IPS-11a (cell line): ENCODE results near the gene VPS26C.

Experiments used
- H3K4me3 ChIP-seq: one replicate; pipeline ENCODE4 v1.5.1; 2013; ENCODE audit warnings: low read depth, low read length, control low read depth

VPS26C gene

DNA sequence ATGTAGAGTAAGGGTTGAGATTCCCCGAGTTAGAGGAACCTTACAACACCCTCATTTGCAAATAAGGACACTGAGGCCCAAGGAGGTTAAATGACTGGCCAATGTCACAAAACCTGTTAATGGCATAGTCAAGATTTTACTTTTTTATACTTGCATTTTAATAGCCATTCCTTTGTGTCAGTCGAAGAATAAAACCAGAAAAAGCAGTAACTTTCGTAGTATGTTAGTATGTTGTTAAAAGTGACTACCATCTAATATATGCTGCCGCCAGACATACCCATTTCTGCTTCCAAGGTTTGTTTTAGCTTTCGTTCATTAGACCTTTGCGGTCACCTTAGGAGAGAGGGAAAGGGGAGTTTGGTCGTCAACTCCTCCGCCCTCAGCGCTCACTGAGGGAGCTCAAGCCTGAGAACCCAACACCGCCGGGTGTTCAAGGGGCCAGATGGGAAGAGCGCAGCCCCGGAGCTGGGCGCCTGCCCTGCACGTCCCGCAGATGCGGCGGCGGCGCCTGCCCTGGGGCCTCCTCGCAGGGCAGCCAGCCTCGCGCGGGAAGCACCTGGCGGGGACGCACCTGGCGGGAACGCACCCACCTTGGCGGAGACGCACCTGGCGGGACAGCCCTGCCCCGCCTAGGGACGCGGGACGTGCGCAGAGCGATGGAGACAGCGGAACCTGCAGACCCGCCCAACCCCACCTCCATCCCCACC, 466 bp downstream of the VPS26C start:
- H3K4me3 ChIP-seq = peak overlapping the region; percentile 65

DNA sequence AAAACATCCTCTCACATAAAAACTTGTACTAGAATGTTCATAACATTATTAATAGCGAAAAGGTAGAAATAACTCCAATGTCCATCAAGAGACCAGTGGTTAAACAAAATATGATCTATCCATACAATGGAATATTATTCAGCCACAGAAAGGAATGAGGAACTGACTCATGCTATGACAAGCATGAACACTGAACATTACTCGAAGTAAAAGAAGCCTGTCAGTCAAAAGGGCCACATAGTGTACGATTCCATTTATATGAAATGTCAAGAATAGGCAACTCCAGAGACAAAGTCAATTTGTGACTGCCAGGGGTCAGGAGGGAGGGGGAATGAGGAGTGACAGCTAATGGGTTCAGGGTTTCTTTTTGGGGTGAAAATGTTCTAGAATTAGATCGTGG, 2.3 kb downstream of the VPS26C start:
- no peak overlapping the region for H3K4me3 ChIP-seq

DNA sequence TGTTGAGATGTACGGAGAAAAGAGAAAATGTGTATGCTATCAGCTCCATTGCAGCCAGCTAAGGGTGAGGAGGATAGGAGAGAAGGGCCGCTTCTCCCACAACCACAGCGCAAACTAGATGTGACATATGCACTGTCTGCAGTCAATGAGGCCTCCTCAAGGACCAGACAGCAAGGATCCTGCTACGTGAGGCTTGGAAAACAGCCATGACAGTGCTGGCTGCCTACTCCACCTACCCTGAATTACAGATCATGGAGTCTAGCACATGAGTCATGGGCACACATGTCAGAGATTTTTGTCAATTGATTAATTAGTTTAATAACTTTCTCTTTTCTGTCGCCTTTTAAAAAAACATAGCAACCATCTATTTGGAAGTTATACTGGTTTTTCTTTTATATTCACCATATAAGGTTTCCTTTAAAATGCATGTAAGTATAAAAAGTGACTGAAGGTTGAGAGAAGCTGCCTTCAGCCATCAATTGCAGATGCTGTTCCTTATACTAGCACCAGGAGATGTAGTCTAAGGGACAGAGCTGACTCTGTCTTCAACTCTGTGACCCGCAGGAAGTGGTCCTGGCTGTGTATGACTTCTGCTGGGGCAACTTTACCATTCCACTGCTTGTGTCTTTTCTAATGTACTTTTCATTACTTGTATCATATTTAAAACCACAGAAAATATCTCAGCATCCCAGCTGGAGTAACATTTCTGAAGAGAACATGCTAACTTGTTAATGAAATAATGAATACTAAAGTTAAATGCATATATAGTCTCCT, 3.1 kb downstream of the VPS26C start:
- H3K4me3 ChIP-seq = no peak overlapping the region

DNA sequence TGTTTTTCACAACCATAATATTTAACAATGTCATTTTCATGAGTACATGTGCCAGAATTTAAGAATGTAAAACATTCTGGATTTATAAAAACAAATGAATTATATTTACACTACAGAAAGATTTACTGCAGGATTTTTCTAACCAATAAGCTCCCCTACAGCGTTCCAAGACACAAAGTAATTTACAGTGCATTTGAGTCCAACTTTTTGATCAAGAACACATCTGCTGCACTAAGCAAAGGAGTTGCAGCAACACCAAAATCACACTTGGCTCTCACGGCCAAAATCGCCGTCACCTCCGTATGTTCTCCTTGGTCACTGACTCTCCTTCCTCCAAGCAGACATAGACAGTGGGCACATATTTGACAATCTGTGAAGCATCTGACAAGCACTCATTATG, 7.7 kb downstream of the VPS26C start:
- H3K4me3 ChIP-seq = no peak overlapping the region

DNA sequence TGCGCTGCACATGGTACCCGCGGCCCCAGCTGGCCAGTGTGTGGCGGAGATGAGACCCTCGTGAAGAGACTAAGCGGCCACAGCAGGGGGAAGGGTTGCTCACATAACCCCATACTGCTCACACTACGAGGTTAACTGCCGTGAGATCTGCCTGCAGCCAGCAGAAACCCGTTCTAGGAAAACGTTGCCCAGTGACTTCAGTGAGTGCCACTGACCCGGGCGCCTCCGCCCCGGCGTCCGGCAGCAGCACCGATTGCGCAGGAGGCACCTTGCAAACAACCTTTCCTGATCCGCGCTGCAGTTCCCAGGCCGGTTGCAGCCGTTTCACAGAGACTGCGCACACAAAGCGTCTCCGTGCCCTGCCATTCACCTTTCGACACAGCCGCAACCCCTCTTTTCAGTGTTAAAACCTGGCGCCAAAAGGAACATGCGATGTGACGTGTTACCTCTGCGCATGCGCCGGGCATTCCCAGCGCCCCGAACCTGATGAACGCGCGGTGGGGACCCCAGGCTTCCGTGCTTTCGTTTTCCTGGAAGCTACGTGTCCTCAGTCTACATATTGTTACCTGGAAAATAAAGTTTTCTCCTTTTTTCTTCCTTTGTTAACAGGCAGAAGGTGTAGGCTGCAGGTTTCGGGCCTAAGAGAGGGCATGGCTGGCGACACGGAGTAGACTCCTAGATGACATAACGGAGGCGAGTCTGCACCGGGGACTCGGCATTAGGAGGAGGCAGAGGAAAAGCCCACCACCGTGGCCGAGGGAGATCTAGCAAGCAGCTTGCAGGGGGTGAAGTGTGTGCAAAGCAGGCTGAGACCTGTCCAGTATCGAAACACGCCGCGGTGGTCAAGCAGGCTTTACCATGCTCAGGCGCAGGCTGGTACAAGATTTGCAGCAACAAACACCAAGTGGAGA, 8.9 kb downstream of the VPS26C start:
- peak overlapping the region; percentile 61 for H3K4me3 ChIP-seq

DNA sequence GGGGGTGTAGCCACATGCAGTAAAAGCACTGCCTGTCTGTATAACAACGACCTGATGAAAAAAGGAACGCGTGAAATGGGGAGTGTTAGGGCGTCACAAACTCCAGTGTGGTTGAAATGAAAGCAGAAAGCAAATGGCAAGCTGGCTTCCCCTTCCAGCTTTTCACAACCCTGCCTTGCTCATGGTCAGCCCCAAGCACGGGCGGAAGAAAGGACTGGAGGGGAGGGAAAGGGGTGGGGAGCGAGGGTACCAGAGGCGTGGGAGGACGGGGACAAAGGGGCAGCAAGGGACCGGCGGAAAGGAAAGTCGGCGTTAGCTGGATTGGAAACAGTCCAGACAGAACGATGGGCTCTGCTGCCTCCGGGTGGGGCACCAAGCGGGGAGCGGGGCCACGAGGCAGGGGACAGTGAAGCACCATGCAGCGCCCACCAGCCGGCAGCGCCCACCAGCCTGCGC, 9.6 kb downstream of the VPS26C start:
- peak overlapping the region; percentile 61 for H3K4me3 ChIP-seq

DNA sequence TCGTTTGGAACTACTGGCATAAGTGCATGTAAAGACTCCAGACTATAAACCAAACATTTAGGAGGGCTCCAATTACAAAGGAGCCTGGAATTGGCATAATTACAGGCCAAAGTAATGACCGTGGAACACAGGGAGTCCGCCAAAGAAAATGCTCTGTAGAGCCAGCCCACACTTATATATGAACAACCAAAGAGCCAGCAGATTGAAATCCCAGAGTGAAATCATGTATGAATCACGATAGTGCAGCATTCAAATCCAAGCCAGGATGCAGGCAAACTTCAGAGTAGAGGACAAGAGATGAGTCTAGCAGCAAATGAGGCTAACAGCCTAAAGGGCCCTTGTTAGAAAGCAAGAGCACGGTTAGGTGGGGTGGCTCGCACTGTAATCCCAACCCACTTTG, 13.1 kb downstream of the VPS26C start:
- H3K4me3 ChIP-seq = no peak overlapping the region

DNA sequence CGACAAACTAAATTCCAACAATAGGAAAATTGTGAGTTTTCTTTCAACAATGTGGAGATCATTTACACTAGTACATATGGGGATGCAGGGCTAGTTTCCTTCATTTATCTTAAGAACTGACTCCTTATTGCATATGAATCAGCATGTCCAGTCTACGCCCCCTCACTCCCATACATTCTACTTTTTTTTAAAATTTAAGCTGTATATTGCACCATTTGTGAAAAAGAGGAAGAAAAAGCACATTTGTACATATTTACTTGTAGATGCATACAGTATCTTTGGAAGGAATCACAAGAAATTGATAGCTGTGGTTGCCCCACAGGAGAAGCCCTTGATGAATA, 15.9 kb downstream of the VPS26C start:
- no peak overlapping the region for H3K4me3 ChIP-seq

DNA sequence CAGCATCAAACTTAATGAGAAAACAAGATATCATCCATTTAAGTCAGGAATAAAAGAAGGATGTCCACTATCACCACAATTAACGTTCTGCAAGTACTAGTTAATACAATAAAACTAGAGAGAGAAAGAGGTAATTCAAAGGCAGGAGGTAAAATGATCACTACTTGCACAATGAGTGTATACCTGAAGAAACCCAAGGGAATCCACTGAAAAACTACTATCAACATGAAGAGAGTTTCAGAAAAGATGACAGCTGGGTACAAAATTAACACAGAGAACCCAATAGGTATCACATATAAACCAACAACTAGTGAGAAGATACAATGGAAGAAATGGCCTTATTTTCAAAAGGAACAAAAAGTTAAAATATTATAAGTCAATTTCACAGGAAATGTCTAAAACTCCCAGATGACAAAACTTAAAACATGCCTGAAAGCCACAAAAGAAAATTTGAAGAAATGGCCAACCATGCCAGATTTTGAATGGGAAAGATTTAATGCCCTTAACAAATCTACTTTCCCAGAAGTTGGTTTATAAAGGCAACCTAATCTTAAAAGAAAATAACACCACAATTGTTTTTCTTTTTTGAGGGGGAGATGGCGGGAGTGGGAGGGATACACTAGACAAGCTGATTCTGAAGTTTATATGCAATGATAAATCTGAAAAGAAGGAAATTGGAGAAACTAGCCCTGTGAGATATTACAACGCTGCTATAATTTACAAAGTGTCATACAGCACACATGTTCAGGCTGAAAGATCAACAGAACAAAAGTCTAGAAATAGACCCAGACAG, 17.8 kb downstream of the VPS26C start:
- H3K4me3 ChIP-seq = no peak overlapping the region

DNA sequence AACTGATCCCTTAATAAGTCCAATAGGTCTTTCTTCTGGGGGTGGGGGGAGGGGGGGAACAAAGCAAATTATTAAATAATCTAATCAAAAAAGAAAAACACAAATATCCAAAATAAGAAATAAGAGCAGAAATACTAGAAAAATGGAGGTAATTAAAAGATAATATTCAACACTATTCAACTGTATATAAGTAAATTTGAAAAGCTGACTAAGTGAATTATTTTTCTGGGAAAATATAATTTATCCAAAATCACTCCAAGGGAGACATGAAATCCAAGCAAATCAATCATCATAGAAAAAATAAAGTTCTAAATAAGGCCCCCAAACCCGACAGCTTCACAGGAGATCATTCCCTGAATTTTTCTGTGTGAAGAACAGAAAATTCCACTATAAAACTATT, 18.8 kb downstream of the VPS26C start:
- no peak overlapping the region for H3K4me3 ChIP-seq

DNA sequence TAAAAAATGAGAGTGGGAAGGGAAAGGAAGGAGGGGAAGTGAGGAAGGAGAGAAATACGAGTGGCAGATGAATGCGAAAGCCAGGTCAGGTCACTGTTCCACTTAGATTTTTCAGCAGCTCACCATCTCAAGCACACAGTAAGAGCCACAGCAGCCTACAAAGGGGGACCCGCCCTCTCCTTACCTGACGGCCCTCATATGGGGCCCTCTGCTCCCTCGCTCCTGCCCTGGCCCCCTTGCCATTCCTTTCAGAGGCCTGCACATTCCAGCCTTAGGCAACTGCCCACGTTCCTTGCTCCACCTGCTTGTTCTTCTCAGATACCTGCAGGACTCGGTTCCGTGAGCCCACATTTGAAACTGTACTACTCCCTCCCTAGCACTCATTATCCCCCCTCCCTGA, 22.0 kb downstream of the VPS26C start:
- H3K4me3 ChIP-seq = no peak overlapping the region

DNA sequence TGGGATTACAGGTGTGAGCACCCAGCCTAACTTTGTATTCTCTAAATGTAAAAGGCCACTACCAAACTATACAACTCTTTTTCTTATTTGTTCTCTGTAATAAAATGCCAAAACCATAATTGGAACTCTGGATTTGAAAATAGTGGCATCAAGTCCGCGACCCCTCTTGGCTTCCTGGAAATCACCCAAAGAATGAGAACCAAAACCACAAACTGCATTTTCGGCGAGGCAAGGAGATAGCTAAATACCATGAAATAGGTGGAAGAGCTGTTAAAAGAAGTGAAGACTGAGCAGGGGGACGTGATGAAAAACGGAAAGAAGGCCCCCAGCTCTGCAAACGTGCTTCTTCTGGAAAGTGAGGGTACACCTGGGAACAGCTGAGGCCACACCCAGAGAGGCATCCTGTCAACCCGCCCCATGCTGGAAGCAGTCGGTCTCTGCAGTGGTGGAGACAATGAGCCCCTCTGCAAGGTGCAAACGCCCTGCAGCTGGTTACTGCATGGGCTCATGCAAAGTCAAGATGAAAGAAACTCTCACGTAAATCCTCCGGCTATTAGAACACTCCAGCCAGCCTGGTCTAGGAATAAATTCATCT, 22.5 kb downstream of the VPS26C start:
- no peak overlapping the region for H3K4me3 ChIP-seq

DNA sequence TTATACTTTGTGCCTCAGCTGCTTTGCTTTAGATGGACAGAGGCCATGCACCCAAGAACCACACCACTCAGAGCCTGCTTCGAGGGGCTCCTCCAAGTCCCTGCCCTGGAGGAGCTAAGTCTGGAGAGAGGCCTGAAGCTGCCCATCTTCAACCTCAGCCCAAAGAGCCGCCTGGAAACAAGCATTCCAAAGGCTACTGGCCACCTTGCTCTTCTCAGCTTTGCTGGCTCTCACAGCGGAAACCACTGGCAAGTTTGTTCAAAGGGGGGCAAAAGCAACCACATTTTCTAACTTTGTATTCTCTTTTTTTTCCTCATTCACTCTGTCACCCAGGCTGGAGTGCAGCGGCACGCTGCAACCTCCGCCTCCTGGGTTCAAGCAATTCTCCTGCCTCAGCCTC, 23.2 kb downstream of the VPS26C start:
- no peak overlapping the region for H3K4me3 ChIP-seq

DNA sequence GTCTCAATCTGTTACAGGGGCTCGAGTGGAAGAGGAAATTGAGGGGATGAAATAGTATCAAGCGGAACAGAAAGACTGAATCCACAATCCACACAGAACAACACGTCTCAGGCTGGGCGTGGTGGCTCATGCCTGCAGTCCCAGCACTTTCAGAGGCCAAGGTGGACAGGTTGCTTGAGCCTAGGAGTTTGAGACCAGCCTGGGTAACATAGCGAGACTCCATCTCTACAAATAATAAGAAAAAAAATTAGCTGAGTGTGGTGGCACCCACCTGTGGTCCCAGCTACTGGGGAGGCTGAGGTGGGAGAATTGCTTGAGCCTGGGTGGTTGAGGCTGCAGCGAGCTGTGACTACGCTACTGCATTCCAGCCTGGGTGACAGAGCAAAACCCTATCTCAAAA, 25.7 kb downstream of the VPS26C start:
- no peak overlapping the region for H3K4me3 ChIP-seq

DNA sequence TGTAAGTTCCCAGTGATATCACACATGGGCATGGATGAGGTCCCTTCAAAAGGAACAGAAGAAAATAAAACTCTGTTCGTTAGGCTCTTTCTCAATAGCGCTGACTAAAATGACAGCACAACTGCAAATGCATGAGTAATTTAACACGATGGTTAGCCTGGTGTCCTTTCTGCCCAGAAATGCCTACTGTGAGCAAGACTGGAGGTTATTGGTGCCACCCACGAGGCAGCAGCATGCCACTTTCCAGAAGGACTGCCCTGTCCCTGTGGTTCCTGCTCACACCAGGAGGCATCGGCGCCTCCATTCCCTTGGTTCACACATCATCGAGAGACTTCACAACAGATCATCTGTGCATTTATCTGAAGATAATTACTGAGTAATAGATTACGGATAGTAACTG, 26.2 kb downstream of the VPS26C start:
- no peak overlapping the region for H3K4me3 ChIP-seq

DNA sequence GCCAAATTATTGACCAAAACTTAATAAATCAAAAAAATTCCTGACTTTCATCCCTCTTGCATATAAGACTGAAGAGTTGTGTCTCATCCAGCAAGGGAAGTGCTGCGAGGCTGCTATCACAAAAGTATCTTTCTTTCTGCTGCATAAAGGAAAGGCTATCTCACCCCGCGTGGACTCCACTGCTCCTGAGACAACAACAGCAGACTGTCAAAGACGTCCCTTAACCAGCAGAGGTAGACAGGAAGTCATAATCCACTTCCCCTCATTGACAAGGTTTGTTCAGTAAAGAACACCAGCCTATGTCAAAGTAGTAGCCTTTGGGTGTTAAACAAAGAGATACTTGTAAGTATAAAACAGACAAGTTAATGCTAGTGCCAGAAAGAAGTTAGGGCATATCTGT, 29.4 kb downstream of the VPS26C start:
- no peak overlapping the region for H3K4me3 ChIP-seq

DNA sequence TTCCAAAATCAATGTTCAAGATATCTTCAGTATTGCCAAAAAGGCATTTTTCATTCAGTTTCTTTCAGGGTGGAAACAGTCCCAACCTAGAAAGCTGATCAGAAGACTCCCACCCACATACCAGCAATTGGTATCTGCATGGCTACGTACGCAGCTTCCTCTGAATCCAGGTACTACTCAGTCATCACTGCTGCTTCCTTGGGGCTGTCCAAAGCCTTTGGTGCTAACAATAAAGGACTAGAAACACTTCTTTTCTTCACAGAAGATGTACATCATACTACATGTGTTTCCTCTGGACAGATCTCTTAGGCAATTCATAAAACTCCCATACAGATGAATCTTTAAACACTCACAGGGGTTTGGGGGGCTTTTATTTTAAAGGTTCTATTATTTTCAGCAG, 29.8 kb downstream of the VPS26C start:
- no peak overlapping the region for H3K4me3 ChIP-seq

DNA sequence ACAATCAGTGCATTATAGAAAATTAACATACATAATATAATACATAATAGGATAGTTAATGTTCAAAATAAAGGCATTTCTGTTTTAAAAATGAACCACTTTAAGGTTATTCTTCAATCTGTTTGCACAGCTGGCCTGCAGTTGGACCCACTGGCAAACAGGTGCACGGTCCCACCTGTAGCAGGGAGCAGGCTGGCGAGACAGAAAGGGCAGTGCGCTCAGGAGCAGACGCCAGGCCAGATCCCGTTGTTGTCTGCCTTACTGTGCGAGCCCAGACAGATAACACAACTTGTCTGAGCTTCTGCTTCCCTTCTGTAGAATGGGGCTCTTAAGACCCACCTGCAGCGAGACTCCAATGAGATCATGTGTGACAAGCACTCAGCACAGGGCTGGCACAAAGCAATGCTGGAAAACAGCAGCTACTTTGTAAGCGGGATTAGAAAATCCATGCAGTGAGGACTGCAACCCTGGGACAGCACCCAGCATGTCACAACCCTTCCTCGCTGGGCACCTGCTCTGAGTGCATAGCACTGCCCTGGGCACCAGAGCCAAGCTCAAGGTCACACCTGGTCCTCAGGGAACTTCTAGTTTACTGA, 33.5 kb downstream of the VPS26C start:
- H3K4me3 ChIP-seq = no peak overlapping the region

DNA sequence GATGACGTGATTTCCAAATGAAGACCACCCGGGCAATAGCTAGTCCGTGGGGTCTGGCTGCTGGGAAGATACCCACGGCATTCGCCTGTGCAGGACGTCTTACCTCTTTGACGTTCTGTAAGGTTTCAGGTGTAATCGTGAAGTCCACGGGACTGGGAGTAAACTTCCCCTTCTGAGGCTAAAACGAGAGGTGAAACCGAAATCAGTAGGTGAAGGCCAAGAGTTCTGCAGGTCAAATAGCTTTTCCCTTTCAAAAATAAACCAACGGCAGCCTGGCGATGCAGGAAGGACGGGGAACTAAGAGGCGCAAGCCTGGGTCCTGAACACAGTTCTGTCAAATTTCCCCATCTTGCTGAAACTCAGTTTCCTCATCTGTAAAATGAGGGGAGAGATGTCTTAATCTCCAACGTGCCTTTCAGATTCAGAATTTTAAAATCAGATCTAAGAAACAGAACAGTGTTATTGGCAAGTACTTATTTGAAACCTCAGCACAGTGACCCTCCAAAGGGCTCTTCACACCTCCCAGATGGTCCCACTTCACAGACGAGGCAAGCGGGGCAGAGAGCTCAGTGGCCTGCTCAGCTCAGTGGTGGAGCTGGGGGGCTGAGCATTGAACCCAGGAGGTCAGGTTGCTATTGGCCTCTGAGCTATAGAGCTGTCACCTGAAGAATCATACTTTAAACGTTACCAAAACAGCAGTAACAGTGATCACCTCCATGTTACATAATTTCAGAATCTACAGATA, 34.7 kb downstream of the VPS26C start:
- H3K4me3 ChIP-seq = no peak overlapping the region
